ENCODE results near the gene ZNF787.

ZNF787 gene

DNA sequence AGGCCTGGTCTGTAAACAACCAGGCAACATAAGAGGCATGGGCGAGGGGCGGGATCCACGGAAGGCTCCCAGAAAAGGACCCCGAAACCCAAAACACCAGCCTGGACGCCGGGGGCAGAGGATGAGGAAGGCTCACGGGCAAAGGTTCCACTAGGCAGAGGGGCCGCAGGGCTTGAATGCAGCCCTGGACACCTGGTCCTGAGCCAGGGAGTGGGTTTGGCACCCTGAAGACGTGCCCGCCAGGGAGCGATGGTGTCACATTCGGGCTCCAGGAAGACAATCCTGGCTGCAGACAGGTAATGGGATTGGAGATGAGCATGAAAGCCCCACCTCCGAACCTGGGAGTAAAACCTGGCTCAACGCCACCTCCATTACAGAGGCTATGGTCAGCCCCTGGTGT is 31.8 kb downstream of the ZNF787 start:
- Histone ChIP-seq H3K9me3 (replicated peaks; ENCODE audit: low read length) (no peaks in the 10 kb centered on the region), H3K4me1 (ENCODE audit: control insufficient read depth, insufficient read depth, low read length) (peaks cover 12% of the 10 kb centered on the region), H3K36me3 (ENCODE audit: insufficient read depth, low read length) (peaks cover 15% of the 10 kb centered on the region), H3K27me3 (ENCODE audit: control insufficient read depth, insufficient read depth, low read length) (no peaks in the 10 kb centered on the region), H3K4me2 (ENCODE audit: low read length) (no peak overlapping the region), H3K9ac (ENCODE audit: low read depth, low read length) (no peak overlapping the region), H3K4me3 (ENCODE audit: low read length) (no peak overlapping the region)

- no peak overlapping the region for H3K9ac ChIP-seq (ENCODE audit: low read depth, low read length)
- H3K36me3 ChIP-seq (ENCODE audit: insufficient read depth, low read length), result peaks cover 14% of the 10 kb centered on the region
- no peaks in the 10 kb centered on the region for H3K9me3 ChIP-seq (replicated peaks; ENCODE audit: low read length)
Observed at GRCh38 chr19:56088497-56089215, 32.4 kb downstream of the ZNF787 start.

DNA sequence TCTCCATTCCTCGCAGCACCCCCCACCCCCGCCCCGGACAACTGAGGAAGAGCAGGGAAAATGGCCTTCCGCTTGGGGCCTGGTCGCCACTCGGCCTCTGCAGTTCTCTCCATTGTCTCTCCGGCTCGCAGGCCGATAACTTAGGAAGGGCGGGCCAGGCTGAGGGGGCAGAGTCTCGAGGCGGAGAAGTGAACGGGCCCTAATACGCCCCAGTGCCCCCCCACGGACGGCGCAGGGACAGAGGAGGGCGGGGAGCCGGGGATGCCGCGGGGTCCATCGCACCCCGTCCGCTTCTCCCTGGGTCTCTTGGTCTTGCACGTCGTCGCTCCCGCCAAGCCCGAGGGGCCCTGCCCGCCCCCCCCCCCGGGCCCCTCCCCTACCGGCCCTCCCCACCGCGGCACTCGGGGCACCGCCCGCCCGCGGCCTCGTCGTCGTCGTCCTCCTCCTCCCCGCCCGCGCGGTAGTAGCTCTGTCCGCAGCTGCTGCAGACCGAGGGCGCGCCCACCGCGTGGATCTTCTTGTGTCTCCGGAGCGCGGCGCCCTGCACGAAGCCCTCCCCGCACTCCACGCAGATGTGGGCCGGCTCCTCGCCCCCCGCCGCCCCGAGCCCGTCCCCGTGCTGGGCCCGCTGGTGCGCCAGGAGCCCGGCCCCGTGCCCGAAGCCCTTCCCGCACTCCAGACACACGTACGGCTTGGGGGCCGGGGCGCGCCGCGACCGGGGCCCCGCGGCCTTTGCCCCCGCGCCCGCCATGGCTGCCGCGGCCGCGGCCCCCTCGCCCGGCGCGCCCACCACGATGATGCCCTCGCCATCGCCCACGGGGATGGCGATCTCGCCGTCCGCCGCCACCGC is 33.2 kb downstream of the ZNF787 start:
- Histone ChIP-seq H3K4me3 (ENCODE audit: low read length) (no peak overlapping the region), H3K27me3 (ENCODE audit: control insufficient read depth, insufficient read depth, low read length) (no peaks in the 10 kb centered on the region), H3K4me2 (ENCODE audit: low read length) (no peak overlapping the region), H3K4me1 (ENCODE audit: control insufficient read depth, insufficient read depth, low read length) (peaks cover 12% of the 10 kb centered on the region), H3K9ac (ENCODE audit: low read depth, low read length) (no peak overlapping the region), H3K36me3 (ENCODE audit: insufficient read depth, low read length) (peaks cover 7% of the 10 kb centered on the region), H3K9me3 (replicated peaks; ENCODE audit: low read length) (no peaks in the 10 kb centered on the region)

More at GRCh38 chr19:56088497-56089215, 32.4 kb downstream of the ZNF787 start:
- Histone ChIP-seq H3K4me3 (ENCODE audit: low read length) (no peak overlapping the region), H3K27me3 (ENCODE audit: control insufficient read depth, insufficient read depth, low read length) (no peaks in the 10 kb centered on the region), H3K4me1 (ENCODE audit: control insufficient read depth, insufficient read depth, low read length) (peaks cover 12% of the 10 kb centered on the region), H3K4me2 (ENCODE audit: low read length) (no peak overlapping the region)

- H3K4me3 ChIP-seq (ENCODE audit: low read length), result no peak overlapping the region
- peaks cover 7% of the 10 kb centered on the region for H3K36me3 ChIP-seq (ENCODE audit: insufficient read depth, low read length)
- H3K4me2 ChIP-seq (ENCODE audit: low read length), result no peak overlapping the region
- no peaks in the 10 kb centered on the region for H3K27me3 ChIP-seq (ENCODE audit: control insufficient read depth, insufficient read depth, low read length)
- H3K9ac ChIP-seq (ENCODE audit: low read depth, low read length), result no peak overlapping the region
- H3K9me3 ChIP-seq (replicated peaks; ENCODE audit: low read length), result no peaks in the 10 kb centered on the region
- H3K4me1 ChIP-seq (ENCODE audit: control insufficient read depth, insufficient read depth, low read length), result peaks cover 10% of the 10 kb centered on the region
Observed at GRCh38 chr19:56086671-56087430, 34.2 kb downstream of the ZNF787 start.

DNA sequence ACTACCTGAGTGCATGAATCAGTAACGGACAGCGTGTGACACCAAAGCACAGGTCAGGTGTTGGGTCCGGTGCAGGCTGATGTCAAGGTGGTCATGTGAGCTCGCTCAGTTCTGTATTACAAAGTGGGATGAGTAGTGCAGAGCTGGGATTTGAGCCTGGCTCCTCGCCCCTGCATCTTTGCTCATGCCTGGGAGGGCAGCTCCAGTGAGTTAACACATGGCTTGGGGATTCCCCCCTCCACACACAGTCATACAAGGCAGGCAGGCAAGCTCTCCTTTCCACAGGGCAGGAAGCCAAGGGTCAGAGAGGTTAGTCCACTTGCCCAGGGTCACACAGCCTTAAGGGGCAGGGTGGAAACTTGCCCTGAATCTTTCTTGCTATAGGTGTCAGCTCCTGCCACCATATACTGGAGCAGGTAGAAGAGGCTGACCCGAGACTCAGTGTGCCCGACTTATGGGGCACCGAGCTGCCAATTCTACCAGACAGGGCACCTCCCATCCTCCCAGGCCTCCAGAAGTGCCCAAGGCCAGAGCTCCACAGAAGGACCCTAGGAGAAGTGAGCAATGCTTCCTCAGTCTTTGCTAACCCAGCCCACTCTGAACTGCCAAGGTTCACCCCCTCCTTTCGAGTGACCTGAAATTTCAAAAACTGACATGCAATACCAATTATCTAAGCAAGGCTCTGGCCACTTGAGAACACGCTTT is 35.4 kb downstream of the ZNF787 start:
- Histone ChIP-seq H3K27me3 (ENCODE audit: control insufficient read depth, insufficient read depth, low read length) (no peaks in the 10 kb centered on the region), H3K9me3 (replicated peaks; ENCODE audit: low read length) (no peaks in the 10 kb centered on the region), H3K36me3 (ENCODE audit: insufficient read depth, low read length) (peaks cover 7% of the 10 kb centered on the region), H3K4me3 (ENCODE audit: low read length) (no peak overlapping the region), H3K9ac (ENCODE audit: low read depth, low read length) (no peak overlapping the region), H3K4me1 (ENCODE audit: control insufficient read depth, insufficient read depth, low read length) (peaks cover 9% of the 10 kb centered on the region), H3K4me2 (ENCODE audit: low read length) (no peak overlapping the region)

DNA sequence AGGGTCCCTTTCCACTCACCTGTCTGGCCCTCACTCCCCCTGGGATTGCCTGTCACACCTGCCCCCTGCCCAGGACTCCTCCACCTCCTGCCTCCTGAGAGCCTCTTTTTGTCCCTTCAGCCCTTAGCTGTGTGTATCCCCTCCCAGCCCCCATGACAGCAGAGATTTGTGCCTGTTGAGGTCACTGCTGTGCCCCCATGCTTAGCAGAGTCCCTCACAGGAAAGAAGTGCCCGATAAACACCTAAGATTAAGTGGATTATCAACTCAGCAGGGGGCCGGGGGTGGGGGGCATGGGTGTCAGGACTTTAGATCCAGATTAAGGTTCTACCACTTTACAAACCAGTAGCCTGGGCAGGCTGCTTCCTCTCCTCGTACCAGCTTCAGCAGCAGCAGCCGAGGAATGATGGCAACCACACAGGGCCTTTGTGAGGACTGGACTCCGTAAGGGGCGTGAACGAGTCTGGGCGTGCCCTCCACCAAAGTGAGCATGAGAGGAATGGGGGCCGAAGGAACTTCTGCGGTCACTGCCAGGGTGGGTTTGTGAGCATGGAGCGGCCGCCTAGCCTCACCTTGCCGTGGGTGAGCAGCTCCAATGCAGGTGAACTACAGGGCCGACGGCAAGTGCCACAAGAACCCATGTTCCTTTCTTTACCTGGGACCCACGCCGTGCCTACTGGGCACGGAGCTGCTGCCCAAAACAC is 36.1 kb downstream of the ZNF787 start:
- Histone ChIP-seq H3K9me3 (replicated peaks; ENCODE audit: low read length) (no peaks in the 10 kb centered on the region), H3K4me2 (ENCODE audit: low read length) (no peak overlapping the region), H3K36me3 (ENCODE audit: insufficient read depth, low read length) (peaks cover 7% of the 10 kb centered on the region), H3K27me3 (ENCODE audit: control insufficient read depth, insufficient read depth, low read length) (no peaks in the 10 kb centered on the region), H3K4me1 (ENCODE audit: control insufficient read depth, insufficient read depth, low read length) (peaks cover 9% of the 10 kb centered on the region), H3K4me3 (ENCODE audit: low read length) (no peak overlapping the region), H3K9ac (ENCODE audit: low read depth, low read length) (no peak overlapping the region)

GRCh38 chr19:56083668-56084067 is 37.4 kb downstream of the ZNF787 start:
- Histone ChIP-seq H3K27me3 (ENCODE audit: control insufficient read depth, insufficient read depth, low read length) (no peaks in the 10 kb centered on the region), H3K36me3 (ENCODE audit: insufficient read depth, low read length) (no peaks in the 10 kb centered on the region), H3K9me3 (replicated peaks; ENCODE audit: low read length) (no peaks in the 10 kb centered on the region), H3K4me3 (ENCODE audit: low read length) (no peak overlapping the region), H3K4me1 (ENCODE audit: control insufficient read depth, insufficient read depth, low read length) (peaks cover 9% of the 10 kb centered on the region), H3K4me2 (ENCODE audit: low read length) (no peak overlapping the region), H3K9ac (ENCODE audit: low read depth, low read length) (no peak overlapping the region)

GRCh38 chr19:56080669-56081401 is 40.3 kb downstream of the ZNF787 start:
- H3K4me1 ChIP-seq (ENCODE audit: control insufficient read depth, insufficient read depth, low read length), result peaks cover 9% of the 10 kb centered on the region
- H3K4me2 ChIP-seq (ENCODE audit: low read length), result peak overlapping the region; percentile 94
- H3K4me3 ChIP-seq (ENCODE audit: low read length), result peak overlapping the region; percentile 70
- no peaks in the 10 kb centered on the region for H3K36me3 ChIP-seq (ENCODE audit: insufficient read depth, low read length)
- peak overlapping the region; percentile 57 for H3K9ac ChIP-seq (ENCODE audit: low read depth, low read length)
- no peaks in the 10 kb centered on the region for H3K9me3 ChIP-seq (replicated peaks; ENCODE audit: low read length)
- no peaks in the 10 kb centered on the region for H3K27me3 ChIP-seq (ENCODE audit: control insufficient read depth, insufficient read depth, low read length)

DNA sequence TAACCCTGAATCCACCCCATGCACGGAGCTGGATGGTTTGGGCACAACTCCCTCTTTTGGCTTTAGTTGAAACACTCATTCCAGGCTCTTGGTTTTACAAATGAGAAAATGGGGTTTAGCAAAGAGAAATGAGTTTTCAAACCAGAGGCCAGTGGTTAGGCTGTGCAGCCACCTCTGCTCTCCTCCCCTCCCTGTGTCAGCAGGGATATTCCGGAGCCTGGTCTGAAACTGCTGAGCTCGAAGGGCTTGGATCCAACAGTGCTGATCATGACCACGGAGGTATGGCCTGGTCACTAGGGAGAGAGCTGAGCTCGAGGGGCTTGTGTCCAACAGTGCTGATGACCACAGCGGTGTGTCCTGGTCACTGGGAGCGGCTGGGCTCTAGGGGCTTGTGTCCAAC is 41.5 kb downstream of the ZNF787 start:
- H3K4me1 ChIP-seq (ENCODE audit: control insufficient read depth, insufficient read depth, low read length), result peaks cover 9% of the 10 kb centered on the region
- no peaks in the 10 kb centered on the region for H3K9me3 ChIP-seq (replicated peaks; ENCODE audit: low read length)
- H3K36me3 ChIP-seq (ENCODE audit: insufficient read depth, low read length), result no peaks in the 10 kb centered on the region
- no peak overlapping the region for H3K9ac ChIP-seq (ENCODE audit: low read depth, low read length)
- no peaks in the 10 kb centered on the region for H3K27me3 ChIP-seq (ENCODE audit: control insufficient read depth, insufficient read depth, low read length)
- no peak overlapping the region for H3K4me3 ChIP-seq (ENCODE audit: low read length)
- H3K4me2 ChIP-seq (ENCODE audit: low read length), result no peak overlapping the region

DNA sequence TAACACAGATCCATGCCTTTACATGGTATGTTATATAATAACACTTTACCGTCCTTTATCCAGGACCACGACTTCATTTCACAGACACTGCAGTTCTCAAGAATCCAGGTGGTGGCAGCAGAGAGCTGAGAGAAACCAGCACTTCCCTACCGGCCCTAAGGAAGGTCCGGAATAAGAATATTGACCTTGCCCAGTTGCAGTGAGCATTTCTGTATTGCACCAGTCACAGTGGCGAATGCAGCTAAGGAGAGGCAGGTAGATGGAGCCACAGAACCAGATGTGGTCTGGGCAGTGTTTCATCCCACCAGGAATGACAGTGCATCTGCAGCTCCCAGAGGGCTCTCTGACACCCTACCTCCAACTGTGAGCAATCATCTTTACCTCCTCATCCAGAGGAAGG is 44.6 kb downstream of the ZNF787 start:
- Histone ChIP-seq H3K36me3 (ENCODE audit: insufficient read depth, low read length) (no peaks in the 10 kb centered on the region), H3K4me3 (ENCODE audit: low read length) (no peak overlapping the region), H3K9ac (ENCODE audit: low read depth, low read length) (no peak overlapping the region), H3K4me2 (ENCODE audit: low read length) (no peak overlapping the region), H3K4me1 (ENCODE audit: control insufficient read depth, insufficient read depth, low read length) (peaks cover 9% of the 10 kb centered on the region), H3K9me3 (replicated peaks; ENCODE audit: low read length) (no peaks in the 10 kb centered on the region), H3K27me3 (ENCODE audit: control insufficient read depth, insufficient read depth, low read length) (no peaks in the 10 kb centered on the region)

Data from skeletal muscle satellite cell (primary cell).